ENCODE results near the gene CHD3.

CHD3 gene

GRCh38 chr17:7922269-7922844 lies 33.8 kb downstream of the CHD3 start:
- in situ Hi-C loops (cut with HindIII; ENCODE audit: low pct_unique_long_range_greater_than_20kb, low sequenced_read_pairs) = no loop called here
- no peak for TF ChIP-seq JUND (IDR thresholded peaks at IDR 0.05; ENCODE audit: low read depth)
- no peak for DNase-seq (ENCODE audit: low read depth in 1 of 2, low spot score in 1 of 2)

GRCh38 chr17:7922845-7923628 lies 34.4 kb downstream of the CHD3 start:
- DNase-seq (ENCODE audit: low read depth in 1 of 2, low spot score in 1 of 2) = no peak
- in situ Hi-C loops (cut with HindIII; ENCODE audit: low pct_unique_long_range_greater_than_20kb, low sequenced_read_pairs) = no loop called here
- no peak for TF ChIP-seq JUND (IDR thresholded peaks at IDR 0.05; ENCODE audit: low read depth)

GRCh38 chr17:7927596-7927995 lies 39.0 kb downstream of the CHD3 start:
- DNase-seq (ENCODE audit: low read depth in 1 of 2, low spot score in 1 of 2) = no peak
- in situ Hi-C loops (cut with HindIII; ENCODE audit: low pct_unique_long_range_greater_than_20kb, low sequenced_read_pairs) = no loop called here
- TF ChIP-seq JUND (IDR thresholded peaks at IDR 0.05; ENCODE audit: low read depth) = no peak

GRCh38 chr17:7929158-7930023 lies 40.8 kb downstream of the CHD3 start, which contains the start of gene KCNAB3:
KCNAB3 (minus strand) TSS chr17:7929856; CDS start chr17:7929435, 421 bp downstream.
- DNase-seq (ENCODE audit: low read depth in 1 of 2, low spot score in 1 of 2) = peak in 1 of 2 experiments; percentile 31
- TF ChIP-seq JUND (IDR thresholded peaks at IDR 0.05; ENCODE audit: low read depth) = no peak
- in situ Hi-C loops (cut with HindIII; ENCODE audit: low pct_unique_long_range_greater_than_20kb, low sequenced_read_pairs) = no loop called here

- in situ Hi-C loops (cut with HindIII; ENCODE audit: low pct_unique_long_range_greater_than_20kb, low sequenced_read_pairs) = no loop called here
- no peak for TF ChIP-seq JUND (IDR thresholded peaks at IDR 0.05; ENCODE audit: low read depth)
These were observed 42.4 kb downstream of the CHD3 start for GRCh38 chr17:7930841-7931631.

GRCh38 chr17:7931709-7932482 lies 43.3 kb downstream of the CHD3 start, which contains the start of the genes CNTROB and TRAPPC1:
CNTROB (plus strand) TSS chr17:7932206; CDS start chr17:7933080, 874 bp downstream.
TRAPPC1 (minus strand) TSS chr17:7931946; CDS start chr17:7931829, 117 bp downstream.
- in situ Hi-C loops (cut with HindIII; ENCODE audit: low pct_unique_long_range_greater_than_20kb, low sequenced_read_pairs) = no loop called here
- peak; percentile 98 for DNase-seq (ENCODE audit: low read depth in 1 of 2, low spot score in 1 of 2)
- no peak for TF ChIP-seq JUND (IDR thresholded peaks at IDR 0.05; ENCODE audit: low read depth)

More at GRCh38 chr17:7930841-7931631, 42.4 kb downstream of the CHD3 start:
- no peak for DNase-seq (ENCODE audit: low read depth in 1 of 2, low spot score in 1 of 2)

- peak; percentile 41 to 47 for DNase-seq (ENCODE audit: low read depth in 1 of 2, low spot score in 1 of 2)
- in situ Hi-C loops (cut with HindIII; ENCODE audit: low pct_unique_long_range_greater_than_20kb, low sequenced_read_pairs) = no loop called here
- TF ChIP-seq JUND (IDR thresholded peaks at IDR 0.05; ENCODE audit: low read depth) = no peak
These were observed 43.9 kb downstream of the CHD3 start for GRCh38 chr17:7932483-7932891.

GRCh38 chr17:7932949-7933348 lies 44.4 kb downstream of the CHD3 start:
- DNase-seq (ENCODE audit: low read depth in 1 of 2, low spot score in 1 of 2) = peak; percentile 23 to 47
- no peak for TF ChIP-seq JUND (IDR thresholded peaks at IDR 0.05; ENCODE audit: low read depth)

GRCh38 chr17:7935859-7936258 lies 47.3 kb downstream of the CHD3 start:
- no peak for TF ChIP-seq JUND (IDR thresholded peaks at IDR 0.05; ENCODE audit: low read depth)
- in situ Hi-C loops (cut with HindIII; ENCODE audit: low pct_unique_long_range_greater_than_20kb, low sequenced_read_pairs) = no loop called here
- no peak for DNase-seq (ENCODE audit: low read depth in 1 of 2, low spot score in 1 of 2)

More at GRCh38 chr17:7932949-7933348, 44.4 kb downstream of the CHD3 start:
- in situ Hi-C loops (cut with HindIII; ENCODE audit: low pct_unique_long_range_greater_than_20kb, low sequenced_read_pairs) = no loop called here

GRCh38 chr17:7940034-7940433 lies 51.4 kb downstream of the CHD3 start:
- TF ChIP-seq JUND (IDR thresholded peaks at IDR 0.05; ENCODE audit: low read depth) = no peak
- no peak for DNase-seq (ENCODE audit: low read depth in 1 of 2, low spot score in 1 of 2)
- in situ Hi-C loops (cut with HindIII; ENCODE audit: low pct_unique_long_range_greater_than_20kb, low sequenced_read_pairs) = no loop called here

- DNase-seq (ENCODE audit: low read depth in 1 of 2, low spot score in 1 of 2) = no peak
- in situ Hi-C loops (cut with HindIII; ENCODE audit: low pct_unique_long_range_greater_than_20kb, low sequenced_read_pairs) = no loop called here
- no peak for TF ChIP-seq JUND (IDR thresholded peaks at IDR 0.05; ENCODE audit: low read depth)
These were observed 52.2 kb downstream of the CHD3 start for GRCh38 chr17:7940743-7941142.

Measured in T47D (cell line).